Neuronal stem cell (in vitro differentiated cells): ENCODE measurements around the gene FKBP15.

Experiments
- DNase-seq: peaks from one replicate; pipeline ENCODE4 v3.0.0-alpha.2; 2013; ENCODE audit warnings: low spot score
- H2AFZ ChIP-seq: one replicate; pipeline ENCODE4 v1.6.1; 2013; ENCODE audit warnings: mild to moderate bottlenecking, low read length, inconsistent platforms
- H2AK5ac ChIP-seq: 2 replicates; pipeline ENCODE4 v1.6.1; 2013; ENCODE audit warnings: low read depth, mild to moderate bottlenecking, inconsistent platforms, low read length, moderate library complexity, mixed read lengths
- H2BK120ac ChIP-seq: 2 replicates; pipeline ENCODE4 v1.6.1; 2013; ENCODE audit warnings: low read depth, mild to moderate bottlenecking, inconsistent platforms, low read length, moderate library complexity, mixed read lengths
- H2BK12ac ChIP-seq: one replicate; pipeline ENCODE4 v1.6.1; 2013; ENCODE audit warnings: low read length, inconsistent platforms
- H2BK15ac ChIP-seq: 2 replicates; pipeline ENCODE4 v1.6.1; 2013; ENCODE audit warnings: mild to moderate bottlenecking, low read length, inconsistent platforms, mixed read lengths
- H2BK5ac ChIP-seq: one replicate; pipeline ENCODE4 v1.6.1; 2013; ENCODE audit warnings: inconsistent platforms, mild to moderate bottlenecking, low read length, moderate library complexity
- H3K14ac ChIP-seq: one replicate; pipeline ENCODE4 v1.6.1; 2013; ENCODE audit warnings: low read length, inconsistent platforms
- H3K18ac ChIP-seq: 2 replicates; pipeline ENCODE4 v1.6.1; 2013; ENCODE audit warnings: low read length, inconsistent platforms
- H3K23ac ChIP-seq: 2 replicates; pipeline ENCODE4 v1.6.1; 2013; ENCODE audit warnings: low read depth, mild to moderate bottlenecking, mixed read lengths, low read length, inconsistent platforms; ENCODE audit not compliant: poor library complexity
- H3K27ac ChIP-seq: replicated peaks from 3 replicates; pipeline ENCODE4 v1.5.1; 2013; ENCODE audit warnings: low read length, inconsistent platforms
- H3K27me3 ChIP-seq, 3 experiments: 2 replicates each; pipeline ENCODE4 v1.6.1; 2013; ENCODE audit warnings: low read length in 3 of 3, mild to moderate bottlenecking in 2 of 3, inconsistent platforms in 1 of 3, low read depth in 1 of 3, mixed read lengths in 1 of 3, moderate library complexity in 1 of 3; ENCODE audit not compliant: control insufficient read depth in 3 of 3, insufficient read depth in 3 of 3
- H3K36me3 ChIP-seq, 2 donors: replicated peaks in 1 of 2; 2 replicates each; pipeline ENCODE4 v1.6.1; 2013; ENCODE audit warnings: low read length in 2 of 2; ENCODE audit not compliant: control insufficient read depth in 2 of 2, insufficient read depth in 2 of 2
- H3K4ac ChIP-seq: 2 replicates; pipeline ENCODE4 v1.6.1; 2013; ENCODE audit warnings: inconsistent platforms, mild to moderate bottlenecking, low read length, moderate library complexity
- H3K4me1 ChIP-seq, 2 donors: 1 replicate in 1 of 2; 2 replicates in 1 of 2; pipeline ENCODE4 v1.6.1; 2013; ENCODE audit warnings: low read length in 2 of 2, low read depth in 1 of 2; ENCODE audit not compliant: control insufficient read depth in 2 of 2, insufficient read depth in 1 of 2
- H3K4me2 ChIP-seq: one replicate; pipeline ENCODE4 v1.6.1; 2013; ENCODE audit warnings: mild to moderate bottlenecking, low read length, inconsistent platforms; ENCODE audit not compliant: insufficient read depth, poor library complexity, severe bottlenecking
- H3K4me3 ChIP-seq, 2 donors: 2 replicates each; pipeline ENCODE4 v1.5.1; 2013; ENCODE audit warnings: low read length in 2 of 2, mild to moderate bottlenecking in 2 of 2, inconsistent platforms in 1 of 2, moderate library complexity in 1 of 2
- H3K79me1 ChIP-seq: one replicate; pipeline ENCODE4 v1.6.1; 2013; ENCODE audit warnings: low read depth, mild to moderate bottlenecking, inconsistent platforms, low read length, moderate library complexity
- H3K9ac ChIP-seq: one replicate; pipeline ENCODE4 v1.6.1; 2013; ENCODE audit warnings: mild to moderate bottlenecking, low read depth, low read length, inconsistent platforms; ENCODE audit not compliant: poor library complexity
- H3K9me3 ChIP-seq, 2 donors: replicated peaks in 1 of 2; 2 replicates each; pipeline versions ENCODE3 to v1.6.1; 2013; ENCODE audit warnings: low read length in 2 of 2, mild to moderate bottlenecking in 2 of 2, inconsistent platforms in 1 of 2, low read depth in 1 of 2, mixed read lengths in 1 of 2, moderate library complexity in 1 of 2; ENCODE audit not compliant: control insufficient read depth in 2 of 2, insufficient read depth in 1 of 2
- H4K8ac ChIP-seq: one replicate; pipeline ENCODE4 v1.6.1; 2013; ENCODE audit warnings: low read depth, mild to moderate bottlenecking, inconsistent platforms, low read length, moderate library complexity
- H4K91ac ChIP-seq: one replicate; pipeline ENCODE4 v1.6.1; 2013; ENCODE audit warnings: low read length, low read depth, mild to moderate bottlenecking, inconsistent platforms; ENCODE audit not compliant: poor library complexity
- WGBS, 2 donors: extraction: QIAGEN DNeasy Blood & Tissue Kit; methylation state at CpG; one replicate each; pipeline ENCODE4 v1.1.7; 2013; ENCODE audit warnings: missing lambda C conversion rate in 2 of 2, mixed read lengths in 1 of 2; ENCODE audit not compliant: insufficient read length in 2 of 2, insufficient replicate concordance in 1 of 2; ENCODE audit errors: extremely low coverage in 2 of 2; 5-methylcytosine and 5-hydroxymethylcytosine counted together

The FKBP15 gene

GRCh38 chr9:113168809-113169208, 52.3 kb downstream of the FKBP15 start:
- no peak overlapping the region for H2BK15ac ChIP-seq
- H3K4ac ChIP-seq: no peak overlapping the region
- no CpG with 5 or more reads among the region's 5 CpGs for WGBS, 2 donors
- no peaks in the 10 kb centered on the region for H3K79me1 ChIP-seq
- H3K36me3 ChIP-seq: peaks cover 49 to 91% of the 10 kb centered on the region in 2 donors
- H2BK12ac ChIP-seq: no peak overlapping the region
- H4K8ac ChIP-seq: no peak overlapping the region
- no peak overlapping the region for H3K18ac ChIP-seq
- H3K23ac ChIP-seq: no peak overlapping the region
- no peak overlapping the region for H3K4me3 ChIP-seq
- no peak overlapping the region for H3K4me2 ChIP-seq
- H3K4me1 ChIP-seq: no peaks in the 10 kb centered on the region
- no peak for DNase-seq
- no peak overlapping the region for H2BK120ac ChIP-seq
- H2BK5ac ChIP-seq: no peak overlapping the region
- no peak overlapping the region for H3K27ac ChIP-seq
- H3K14ac ChIP-seq: no peak overlapping the region
- no peaks in the 10 kb centered on the region for H3K27me3 ChIP-seq
- no peak overlapping the region for H2AK5ac ChIP-seq
- no peak overlapping the region for H4K91ac ChIP-seq
- H2AFZ ChIP-seq: no peak overlapping the region
- no peak overlapping the region for H3K9ac ChIP-seq
- no peaks in the 10 kb centered on the region for H3K9me3 ChIP-seq

DNA sequence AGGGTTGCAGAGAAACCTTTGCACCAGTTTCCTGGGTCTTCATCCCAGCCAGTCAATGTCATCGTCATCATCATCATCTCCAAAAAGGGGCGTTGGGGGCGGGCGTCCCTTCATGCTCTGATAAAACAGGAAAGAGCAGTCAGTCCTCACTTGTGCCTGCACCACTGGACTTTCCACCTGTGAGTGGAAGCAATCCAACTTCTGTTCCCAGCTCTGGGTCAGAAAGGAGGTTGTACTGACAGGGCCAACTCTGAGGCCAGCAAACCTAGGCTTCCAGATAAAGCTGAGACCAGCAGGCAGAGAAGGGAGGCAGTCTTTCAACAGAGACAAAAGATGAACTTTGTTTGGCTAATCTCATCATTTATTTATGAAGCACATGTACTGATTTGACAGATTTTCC, 55.0 kb downstream of the FKBP15 start:
- no peak overlapping the region for H2BK15ac ChIP-seq
- H3K36me3 ChIP-seq: peaks cover 43 to 94% of the 10 kb centered on the region in 2 donors
- H3K4me2 ChIP-seq: no peak overlapping the region
- H2BK120ac ChIP-seq: no peak overlapping the region
- no CpG with 5 or more reads among the region's 4 CpGs for WGBS, 2 donors
- H3K4me1 ChIP-seq: peaks cover 0 to 5% of the 10 kb centered on the region in 2 donors
- no peak for DNase-seq
- H3K79me1 ChIP-seq: no peaks in the 10 kb centered on the region
- H3K18ac ChIP-seq: no peak overlapping the region
- no peak overlapping the region for H4K8ac ChIP-seq
- H3K4me3 ChIP-seq: no peak overlapping the region
- H3K9me3 ChIP-seq: no peaks in the 10 kb centered on the region
- no peak overlapping the region for H2AK5ac ChIP-seq
- no peak overlapping the region for H3K14ac ChIP-seq
- no peak overlapping the region for H3K4ac ChIP-seq
- H4K91ac ChIP-seq: no peak overlapping the region
- H2BK12ac ChIP-seq: no peak overlapping the region
- H3K27me3 ChIP-seq: no peaks in the 10 kb centered on the region
- no peak overlapping the region for H3K27ac ChIP-seq
- no peak overlapping the region for H2AFZ ChIP-seq
- H3K9ac ChIP-seq: no peak overlapping the region
- H2BK5ac ChIP-seq: no peak overlapping the region
- H3K23ac ChIP-seq: no peak overlapping the region

- H3K27ac ChIP-seq: no peak overlapping the region
- no CpG with 5 or more reads among the region's 4 CpGs for WGBS, 2 donors
- no peak overlapping the region for H2BK15ac ChIP-seq
- H2BK12ac ChIP-seq: no peak overlapping the region
- H3K4me2 ChIP-seq: no peak overlapping the region
- H2BK120ac ChIP-seq: no peak overlapping the region
- H3K9me3 ChIP-seq: no peaks in the 10 kb centered on the region
- H2AFZ ChIP-seq: no peak overlapping the region
- H3K36me3 ChIP-seq: peaks cover 37 to 83% of the 10 kb centered on the region in 2 donors
- no peak overlapping the region for H3K9ac ChIP-seq
- no peak overlapping the region for H3K18ac ChIP-seq
- H3K4me3 ChIP-seq: no peak overlapping the region
- DNase-seq: no peak
- H4K8ac ChIP-seq: no peak overlapping the region
- H3K27me3 ChIP-seq: no peaks in the 10 kb centered on the region
- no peak overlapping the region for H3K4ac ChIP-seq
- H3K23ac ChIP-seq: no peak overlapping the region
- no peak overlapping the region for H3K14ac ChIP-seq
- no peak overlapping the region for H2BK5ac ChIP-seq
- H3K79me1 ChIP-seq: no peaks in the 10 kb centered on the region
- no peak overlapping the region for H2AK5ac ChIP-seq
- peaks cover 0 to 12% of the 10 kb centered on the region in 2 donors for H3K4me1 ChIP-seq
- no peak overlapping the region for H4K91ac ChIP-seq
Measured at GRCh38 chr9:113164536-113165300, 56.4 kb downstream of the FKBP15 start.

GRCh38 chr9:113163001-113163400, 58.1 kb downstream of the FKBP15 start:
- Histone ChIP-seq H2BK120ac (no peak overlapping the region), H4K8ac (no peak overlapping the region), H3K27ac (no peak overlapping the region), H3K27me3 (no peaks in the 10 kb centered on the region), H2AFZ (no peak overlapping the region), H3K9me3 (no peaks in the 10 kb centered on the region), H3K4me3 (no peak overlapping the region), H3K23ac (no peak overlapping the region), H4K91ac (no peak overlapping the region), H3K4me1 (peaks cover 0 to 13% of the 10 kb centered on the region in 2 donors), H3K14ac (no peak overlapping the region), H2BK12ac (no peak overlapping the region), H2BK5ac (no peak overlapping the region), H3K79me1 (no peaks in the 10 kb centered on the region), H3K4me2 (no peak overlapping the region), H3K36me3 (peaks cover 24 to 70% of the 10 kb centered on the region in 2 donors), H3K18ac (no peak overlapping the region), H2BK15ac (no peak overlapping the region), H2AK5ac (no peak overlapping the region), H3K9ac (no peak overlapping the region), H3K4ac (no peak overlapping the region)
- DNase-seq: no peak
- WGBS, 2 donors: no CpG with 5 or more reads among the region's 3 CpGs
